Measurements from ENCODE around the gene LEPR. TPM values are rescaled to one million over a fixed set of nuclear protein-coding genes. Genes with fewer than 3 reads are reported as not detected.

The LEPR gene
- total RNA-seq, 4 donors from 2014 or later = 28.2 to 108 (median 43.7) TPM

DNA sequence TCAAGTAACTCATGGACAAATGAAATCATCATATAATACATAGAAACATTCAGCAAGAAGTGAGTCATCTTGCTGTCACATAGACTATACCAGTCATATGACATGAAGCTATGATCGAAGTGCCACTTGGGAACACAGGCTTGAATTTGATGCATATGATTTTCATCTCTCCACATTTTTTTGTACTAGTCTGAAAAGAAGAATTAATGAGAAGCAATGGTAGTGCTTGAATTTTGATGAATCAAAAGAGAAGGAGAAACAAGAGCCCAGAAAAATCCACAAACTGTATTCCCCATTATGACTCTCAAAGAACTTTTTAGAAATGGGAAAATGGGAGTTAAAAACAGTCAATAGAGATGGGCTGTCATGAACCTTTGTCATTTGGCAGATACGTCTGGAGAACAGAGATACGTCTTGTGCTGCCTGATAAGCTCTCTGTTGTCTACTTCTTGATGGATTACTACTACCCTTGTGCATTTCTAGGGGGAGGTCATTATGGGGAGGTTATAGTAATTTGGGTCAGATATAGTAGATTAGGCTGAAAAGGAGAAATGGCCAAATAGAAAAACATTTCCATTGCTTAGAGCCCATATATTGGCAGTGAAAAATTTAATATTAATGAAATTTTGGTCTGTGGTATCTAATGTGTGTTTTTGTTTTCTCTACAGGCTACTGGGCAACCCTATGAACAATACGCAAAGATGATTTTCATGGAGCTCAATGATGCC, 8.0 kb upstream of the LEPR start:
- TF ChIP-seq, protein P1, sequence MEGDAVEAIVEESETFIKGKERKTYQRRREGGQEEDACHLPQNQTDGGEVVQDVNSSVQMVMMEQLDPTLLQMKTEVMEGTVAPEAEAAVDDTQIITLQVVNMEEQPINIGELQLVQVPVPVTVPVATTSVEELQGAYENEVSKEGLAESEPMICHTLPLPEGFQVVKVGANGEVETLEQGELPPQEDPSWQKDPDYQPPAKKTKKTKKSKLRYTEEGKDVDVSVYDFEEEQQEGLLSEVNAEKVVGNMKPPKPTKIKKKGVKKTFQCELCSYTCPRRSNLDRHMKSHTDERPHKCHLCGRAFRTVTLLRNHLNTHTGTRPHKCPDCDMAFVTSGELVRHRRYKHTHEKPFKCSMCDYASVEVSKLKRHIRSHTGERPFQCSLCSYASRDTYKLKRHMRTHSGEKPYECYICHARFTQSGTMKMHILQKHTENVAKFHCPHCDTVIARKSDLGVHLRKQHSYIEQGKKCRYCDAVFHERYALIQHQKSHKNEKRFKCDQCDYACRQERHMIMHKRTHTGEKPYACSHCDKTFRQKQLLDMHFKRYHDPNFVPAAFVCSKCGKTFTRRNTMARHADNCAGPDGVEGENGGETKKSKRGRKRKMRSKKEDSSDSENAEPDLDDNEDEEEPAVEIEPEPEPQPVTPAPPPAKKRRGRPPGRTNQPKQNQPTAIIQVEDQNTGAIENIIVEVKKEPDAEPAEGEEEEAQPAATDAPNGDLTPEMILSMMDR (IDR thresholded peaks at IDR 0.05) = no peak
- TF ChIP-seq EP300 (IDR thresholded peaks at IDR 0.05) = no peak
- TF ChIP-seq POLR2A (IDR thresholded peaks at IDR 0.05) = no peak
- Histone ChIP-seq H3K36me3 (peaks cover 0 to 31% (median 0%) of the 10 kb centered on the region in 3 donors), H3K4me3 (no peak overlapping the region), H3K4me1 (no peaks in the 10 kb centered on the region), H3K27me3 (no peaks in the 10 kb centered on the region), H3K9me3 (no peaks in the 10 kb centered on the region), H3K27ac (no peak overlapping the region)
- DNase-seq (ENCODE audit: low spot score in 2 of 2) = no peak
- 70 to 73% methylated on average over 4 of the region's 4 CpGs for WGBS, 2 donors

DNA sequence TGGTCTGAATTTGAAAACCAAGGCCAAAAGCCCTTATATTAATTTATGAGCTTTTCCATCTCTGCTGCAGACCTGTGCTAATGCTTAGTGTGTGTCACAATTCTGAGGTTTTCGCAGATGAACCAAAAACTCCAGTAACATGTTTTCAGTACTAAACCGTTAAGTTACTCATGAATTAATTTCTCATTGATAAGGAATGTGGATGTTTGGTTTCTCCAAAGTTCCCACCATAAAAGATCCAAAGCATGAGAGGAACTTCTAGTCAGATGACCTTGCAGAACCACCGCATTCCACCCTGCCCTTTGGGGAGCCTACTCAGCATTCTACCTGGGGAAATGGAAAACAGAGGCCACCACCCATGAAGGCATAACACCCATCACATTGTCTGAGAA, 7.5 kb upstream of the LEPR start:
- Histone ChIP-seq H3K27me3 (no peaks in the 10 kb centered on the region), H3K27ac (no peak overlapping the region), H3K9me3 (no peaks in the 10 kb centered on the region), H3K4me1 (no peaks in the 10 kb centered on the region), H3K36me3 (peaks cover 0 to 31% (median 0%) of the 10 kb centered on the region in 3 donors), H3K4me3 (no peak overlapping the region)
- 87 to 92% methylated on average over 3 of the region's 3 CpGs for WGBS, 2 donors
- DNase-seq (ENCODE audit: low spot score in 2 of 2) = no peak
- TF ChIP-seq, protein P1 (IDR thresholded peaks at IDR 0.05) = no peak
- TF ChIP-seq EP300 (IDR thresholded peaks at IDR 0.05) (no peak), POLR2A (IDR thresholded peaks at IDR 0.05) (no peak)

DNA sequence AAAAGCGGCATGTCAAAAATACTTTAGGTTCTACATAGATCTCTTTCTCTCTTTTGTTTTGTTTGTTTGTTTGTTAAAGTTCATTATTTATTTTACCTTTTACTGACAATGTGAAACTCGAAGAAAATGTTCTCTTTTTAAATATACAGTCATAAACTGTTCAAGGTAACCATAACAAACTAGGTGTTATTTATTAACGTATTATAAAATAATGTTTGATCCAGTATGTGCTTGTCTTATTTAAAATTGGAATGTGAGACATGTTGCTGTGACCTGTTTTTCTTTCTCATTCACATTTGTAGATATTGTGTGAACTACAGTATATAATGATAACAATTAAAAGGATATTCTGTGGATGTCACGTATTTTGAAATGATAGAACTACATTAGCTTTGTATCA, 5.9 kb upstream of the LEPR start:
- WGBS, 2 donors = 88 to 91% methylated on average over 4 of the region's 4 CpGs
- no peak for DNase-seq (ENCODE audit: low spot score in 2 of 2)
- H3K27me3 ChIP-seq = no peaks in the 10 kb centered on the region
- peaks cover 0 to 16% (median 0%) of the 10 kb centered on the region in 3 donors for H3K36me3 ChIP-seq
- H3K27ac ChIP-seq = no peak overlapping the region
- peaks cover 0 to 6% (median 0%) of the 10 kb centered on the region in 4 donors for H3K4me1 ChIP-seq
- H3K9me3 ChIP-seq = no peaks in the 10 kb centered on the region
- TF ChIP-seq, protein P1 (IDR thresholded peaks at IDR 0.05) = no peak
- TF ChIP-seq POLR2A (IDR thresholded peaks at IDR 0.05) = no peak
- TF ChIP-seq EP300 (IDR thresholded peaks at IDR 0.05) = no peak
- H3K4me3 ChIP-seq = no peak overlapping the region

DNA sequence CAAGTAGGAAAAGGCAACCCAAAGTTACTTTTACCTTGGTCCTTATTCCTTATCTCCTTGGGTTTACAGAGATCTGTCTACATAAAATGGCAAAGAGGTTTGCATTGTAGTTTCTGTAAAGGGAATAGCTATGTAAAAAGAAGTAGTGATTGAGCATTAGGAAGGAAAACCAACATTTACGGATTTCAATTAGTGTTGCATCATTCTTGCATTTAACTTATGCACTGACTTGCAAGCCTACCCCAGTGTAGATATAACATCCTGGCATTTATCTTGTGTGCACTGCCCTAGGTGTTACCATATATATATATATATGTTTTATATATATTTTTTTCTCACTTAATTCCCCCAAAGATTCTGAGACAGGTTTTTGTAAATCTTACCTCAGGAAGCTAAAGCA, 3.7 kb upstream of the LEPR start:
- TF ChIP-seq EP300 (IDR thresholded peaks at IDR 0.05) = no peak
- TF ChIP-seq, protein P1 (IDR thresholded peaks at IDR 0.05) = no peak
- no peak for TF ChIP-seq POLR2A (IDR thresholded peaks at IDR 0.05)
- H3K9me3 ChIP-seq = no peaks in the 10 kb centered on the region
- DNase-seq (ENCODE audit: low spot score in 2 of 2) = no peak
- H3K27me3 ChIP-seq = no peaks in the 10 kb centered on the region
- no peak overlapping the region for H3K27ac ChIP-seq
- H3K4me1 ChIP-seq = peaks cover 0 to 11% (median under 1%) of the 10 kb centered on the region in 4 donors
- H3K4me3 ChIP-seq = no peak overlapping the region
- H3K36me3 ChIP-seq = peaks cover 0 to 6% (median 0%) of the 10 kb centered on the region in 3 donors
- 85 to 95% methylated on average over 1 of the region's 1 CpG for WGBS, 2 donors

DNA sequence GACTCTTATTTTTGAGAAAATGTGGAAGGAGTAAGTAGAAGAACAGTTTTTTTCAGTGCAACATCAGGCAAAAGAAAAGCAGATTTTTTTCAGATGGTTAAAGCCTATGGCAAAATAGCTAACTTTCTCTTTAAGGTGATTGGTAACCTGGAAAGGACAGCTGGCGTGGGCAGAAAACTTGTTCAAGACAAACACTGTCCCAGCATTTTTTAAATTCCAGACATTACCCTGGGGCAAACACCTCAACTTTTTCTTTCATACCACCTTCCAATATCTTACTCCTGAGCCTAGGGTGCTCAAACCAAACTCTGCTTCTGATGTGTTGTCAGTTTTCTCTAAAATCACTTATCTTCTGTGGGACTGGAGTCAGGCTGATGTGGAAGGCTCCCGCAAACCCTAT, 2.7 kb upstream of the LEPR start:
- no peak overlapping the region for H3K4me3 ChIP-seq
- H3K9me3 ChIP-seq = no peaks in the 10 kb centered on the region
- peaks cover 0 to 4% (median 0%) of the 10 kb centered on the region in 3 donors for H3K36me3 ChIP-seq
- H3K27me3 ChIP-seq = no peaks in the 10 kb centered on the region
- TF ChIP-seq, protein P1 (IDR thresholded peaks at IDR 0.05) = no peak
- TF ChIP-seq POLR2A (IDR thresholded peaks at IDR 0.05) (no peak), EP300 (IDR thresholded peaks at IDR 0.05) (no peak)
- peaks cover 0 to 21% (median 10%) of the 10 kb centered on the region in 4 donors for H3K4me1 ChIP-seq
- WGBS, 2 donors = 76 to 80% methylated on average over 2 of the region's 2 CpGs
- no peak for DNase-seq (ENCODE audit: low spot score in 2 of 2)
- no peak overlapping the region for H3K27ac ChIP-seq

Measured in tibial nerve (tissue), 4 donors.